D721Med (cell line): ENCODE results near the gene SYNE2.
"Not testable (repeated sequence)": the region's sequence is repeated elsewhere in the genome, so short reads cannot be mapped to it uniquely, and the experiment has no call there.

Experiments used
- DNase-seq: peaks from one replicate; pipeline ENCODE4 v3.0.0; 2011; ENCODE audit warnings: low spot score; ENCODE audit not compliant: insufficient read length
- FAIRE-seq: peaks from 2 replicates; lab custom pipeline; 2011; peaks lifted over from hg19 to GRCh38; lab: Jason Lieb, UNC
- CTCF ChIP-seq: IDR thresholded peaks from 2 replicates; pipeline ENCODE4 v1.5.1; 2012; ENCODE audit warnings: mild to moderate bottlenecking, control low read depth; ENCODE audit not compliant: insufficient read depth; ENCODE audit errors: missing control alignments

The SYNE2 gene

GRCh38 chr14:64209444-64210131 lies 356.8 kb downstream of the SYNE2 start:
- no peak for FAIRE-seq
- DNase-seq: no peak
- TF ChIP-seq CTCF: no peak

DNA sequence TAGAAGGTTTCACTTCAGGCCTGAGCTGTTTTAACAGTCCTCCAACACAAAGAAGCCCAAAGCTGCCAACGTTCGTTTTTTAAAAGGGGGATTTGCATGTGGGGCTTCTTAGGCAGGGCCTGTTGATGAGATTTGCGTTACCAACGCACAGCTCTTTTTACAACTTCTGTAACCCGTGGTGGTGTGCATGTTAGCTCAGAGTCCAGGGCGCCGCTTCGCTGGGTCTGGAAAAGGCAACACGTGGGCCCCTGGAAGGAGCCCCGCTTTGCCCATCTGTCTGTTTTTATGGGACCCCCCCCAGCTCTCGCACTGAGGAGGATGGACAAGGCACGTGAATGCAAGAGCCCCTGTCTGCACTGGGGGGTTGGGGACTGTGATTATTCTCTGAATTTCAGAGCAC lies 357.4 kb downstream of the SYNE2 start:
- no peak for FAIRE-seq

GRCh38 chr14:64210912-64211311 lies 358.1 kb downstream of the SYNE2 start:
- not testable (repeated sequence) for FAIRE-seq, DNase-seq

More for the DNA sequence above, 357.4 kb downstream of the SYNE2 start:
- DNase-seq: no peak
- TF ChIP-seq CTCF: no peak

DNA sequence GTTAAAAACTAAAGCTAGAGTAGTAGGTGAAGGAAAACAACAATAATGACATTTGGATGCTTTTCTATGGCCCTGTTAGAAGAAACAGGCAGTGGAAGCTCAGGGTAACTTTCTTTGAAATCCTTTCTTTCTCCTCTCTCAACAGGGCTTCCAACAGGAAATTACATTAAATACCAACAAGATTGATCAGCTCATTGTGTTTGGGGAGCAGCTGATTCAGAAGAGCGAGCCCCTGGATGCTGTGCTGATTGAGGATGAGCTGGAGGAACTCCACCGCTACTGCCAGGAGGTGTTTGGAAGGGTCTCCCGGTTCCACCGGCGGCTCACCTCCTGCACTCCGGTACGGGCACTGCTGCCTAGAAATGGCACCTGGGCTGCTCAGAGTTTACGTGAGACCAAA lies 359.9 kb downstream of the SYNE2 start:
- no peak for TF ChIP-seq CTCF
- DNase-seq (no peak), FAIRE-seq (no peak)

- no peak for TF ChIP-seq CTCF
- FAIRE-seq (no peak), DNase-seq (no peak)
These were observed 360.3 kb downstream of the SYNE2 start for GRCh38 chr14:64213086-64213485.

DNA sequence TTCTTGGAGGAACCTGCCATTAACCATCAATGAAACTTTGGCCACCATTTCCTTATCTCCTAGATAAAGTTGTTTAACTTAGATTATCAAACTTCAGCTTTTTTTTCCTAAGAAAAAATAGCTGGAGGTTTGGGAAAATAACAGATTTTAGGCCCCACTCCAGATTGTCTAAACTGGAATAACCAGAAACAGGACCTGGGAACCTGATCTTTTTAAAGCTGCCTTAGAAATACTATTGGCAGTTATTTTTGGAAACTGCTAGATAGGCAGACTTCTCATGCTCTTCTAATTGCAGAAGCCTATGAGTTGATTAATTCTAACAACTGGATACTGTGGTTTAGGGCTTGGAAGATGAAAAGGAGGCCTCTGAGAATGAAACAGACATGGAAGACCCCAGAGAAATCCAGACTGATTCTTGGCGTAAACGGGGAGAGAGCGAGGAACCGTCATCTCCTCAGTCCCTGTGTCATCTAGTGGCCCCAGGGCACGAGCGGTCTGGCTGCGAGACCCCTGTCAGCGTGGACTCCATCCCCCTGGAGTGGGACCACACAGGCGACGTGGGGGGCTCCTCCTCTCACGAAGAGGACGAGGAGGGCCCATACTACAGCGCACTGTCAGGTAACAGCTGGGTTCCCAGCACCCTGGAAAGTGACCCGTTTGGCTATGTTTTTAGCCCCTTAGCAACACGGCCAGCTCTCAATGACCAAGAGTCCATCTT lies 361.2 kb downstream of the SYNE2 start:
- TF ChIP-seq CTCF: no peak
- no peak for FAIRE-seq
- DNase-seq: no peak

DNA sequence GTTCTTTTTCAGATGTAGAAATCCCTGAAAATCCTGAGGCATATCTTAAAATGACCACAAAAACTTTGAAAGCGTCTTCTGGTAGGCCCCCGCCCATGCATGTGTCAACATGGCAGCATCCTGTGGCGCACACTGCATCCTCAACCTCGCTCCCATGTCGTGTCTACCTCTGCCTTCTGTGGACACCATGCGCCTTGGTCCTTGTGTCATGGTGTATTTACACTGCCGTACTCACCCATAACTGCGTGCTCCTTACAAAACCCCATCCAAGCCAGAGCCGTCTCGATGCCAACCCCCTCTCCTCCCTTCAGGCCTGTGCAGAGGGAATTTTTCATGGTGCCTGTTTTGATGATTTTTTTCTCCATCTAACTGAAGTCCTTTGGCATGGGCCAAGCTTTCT lies 362.5 kb downstream of the SYNE2 start:
- no peak for TF ChIP-seq CTCF
- DNase-seq (no peak), FAIRE-seq (no peak)
